K562 (cell line): ENCODE data around the gene SPAG9. TPM values are rescaled to one million over a fixed set of nuclear protein-coding genes. Genes with fewer than 3 reads are reported as not detected.

Source experiments
- ATAC-seq: fragments of 200-7000 bp; cut with Tn5 transposase; 3 replicates; pipeline ENCODE4 v1.9.1; 2020; ENCODE audit warnings: moderate library complexity
- BruUV-seq: library from RNA; stranded (reverse); fragments of 400-500 nt; replicated peaks from 2 replicates; lab custom pipeline; 2021; lab: Mats Ljungman, UMichigan
- CTCF ChIA-PET: fragments of 300-600 bp; formaldehyde crosslinking; extraction: SDS; loops from one replicate; lab custom pipeline; 2021; ENCODE audit warnings: low intra/inter-chr PET ratio; lab: Yijun Ruan, JAX
- POLR2A ChIA-PET: fragments of 300-600, 350-650 bp; sonication (Branson Sonifier 250); formaldehyde crosslinking; extraction: SDS; loops from one replicate; lab custom pipeline; 2021; ENCODE audit warnings: antibody characterized with exemption, inconsistent platforms; lab: Yijun Ruan, JAX
- DNase-seq, 4 experiments: peaks; one replicate each; pipeline versions ENCODE4 v3.0.0 to v3.0.0-alpha.2; 2011 to 2018; ENCODE audit warnings: low spot score in 3 of 4, mixed read lengths in 3 of 4; ENCODE audit errors: extremely low read depth in 1 of 4
- FAIRE-seq: peaks from 2 replicates; lab custom pipeline; 2011; peaks lifted over from hg19 to GRCh38; lab: Jason Lieb, UNC
- H2AFZ ChIP-seq: 2 replicates; pipeline ENCODE4 v1.6.0; 2011; ENCODE audit warnings: low read depth, low read length, control low read depth, inconsistent platforms
- H3K27ac ChIP-seq: fragments of 200-600 bp; 3 replicates; pipeline ENCODE4 v1.8.0; 2011; ENCODE audit warnings: low read depth, mild to moderate bottlenecking, control low read depth, inconsistent platforms, low read length, moderate library complexity, mixed read lengths; ENCODE audit errors: extremely low read depth
- H3K27me3 ChIP-seq, 2 experiments: fragments of 300-600 bp in 1 of 2; 2 replicates in 1 of 2; 3 replicates in 1 of 2; pipeline versions ENCODE4 v1.6.0 to v1.8.0; 2011; ENCODE audit warnings: inconsistent platforms in 2 of 2, low read length in 2 of 2, mild to moderate bottlenecking in 1 of 2, mixed read lengths in 1 of 2, moderate library complexity in 1 of 2; ENCODE audit not compliant: control insufficient read depth in 2 of 2, insufficient read depth in 2 of 2
- H3K36me3 ChIP-seq: fragments of 300-600 bp; 3 replicates; pipeline ENCODE4 v1.8.0; 2011; ENCODE audit warnings: mild to moderate bottlenecking, low read length, inconsistent platforms; ENCODE audit not compliant: control insufficient read depth, insufficient read depth
- H3K4me1 ChIP-seq, 2 experiments: fragments of 200-600 bp in 1 of 2; replicated peaks in 1 of 2; 2 replicates in 1 of 2; 3 replicates in 1 of 2; pipeline versions ENCODE4 v1.5.1 to v1.8.0; 2011; ENCODE audit warnings: inconsistent platforms in 2 of 2, low read length in 2 of 2, mild to moderate bottlenecking in 1 of 2, mixed read lengths in 1 of 2, moderate library complexity in 1 of 2; ENCODE audit not compliant: control insufficient read depth in 2 of 2, insufficient read depth in 2 of 2
- H3K4me2 ChIP-seq: 2 replicates; pipeline ENCODE4 v1.6.1; 2011; ENCODE audit warnings: low read length, control low read depth, inconsistent platforms, mixed read lengths; ENCODE audit not compliant: insufficient read depth
- H3K4me3 ChIP-seq: fragments of 200-600 bp; sonication (generic), shearing (Covaris generic); 2 replicates; pipeline ENCODE4 v1.5.1; 2016; ENCODE audit warnings: control low read depth, inconsistent platforms
- H3K79me2 ChIP-seq: fragments of 200-600 bp; 3 replicates; pipeline ENCODE4 v1.8.0; 2011; ENCODE audit warnings: low read length, inconsistent platforms; ENCODE audit not compliant: control insufficient read depth, insufficient read depth
- H3K9ac ChIP-seq, 2 experiments: 2 replicates each; pipeline versions ENCODE4 v1.6.0 to v1.6.1; 2011; ENCODE audit warnings: low read depth in 2 of 2, low read length in 2 of 2, control low read depth in 1 of 2, inconsistent platforms in 1 of 2, mild to moderate bottlenecking in 1 of 2, mixed read lengths in 1 of 2; ENCODE audit not compliant: insufficient read depth in 1 of 2
- H3K9me1 ChIP-seq: one replicate; pipeline ENCODE4 v1.6.0; 2011; ENCODE audit warnings: inconsistent platforms, mild to moderate bottlenecking, low read length, moderate library complexity; ENCODE audit not compliant: control insufficient read depth, insufficient read depth
- H3K9me3 ChIP-seq: replicated peaks from 2 replicates; pipeline ENCODE4 v1.5.1; 2011; ENCODE audit warnings: low read depth, low read length, inconsistent platforms; ENCODE audit not compliant: control insufficient read depth, insufficient read depth
- H4K20me1 ChIP-seq: replicated peaks from 2 replicates; pipeline ENCODE4 v1.6.1; 2011; ENCODE audit warnings: low read length, inconsistent platforms, mixed read lengths; ENCODE audit not compliant: control insufficient read depth, insufficient read depth
- GABPA ChIP-seq: fragments of 200-800 bp; sonication (Bioruptor generic); conservative IDR thresholded peaks from 2 replicates; pipeline ENCODE4 v1.6.1; 2016; ENCODE audit warnings: low read depth, missing genetic modification characterization, missing compliant biosample characterization
- KAT7 ChIP-seq: sonication (generic); formaldehyde crosslinking; IDR thresholded peaks from 2 replicates; pipeline ENCODE4 v1.8.0; 2022; ENCODE audit warnings: missing genetic modification reagents, mild to moderate bottlenecking, borderline replicate concordance
- MEIS2 ChIP-seq: fragments of 450-650 bp; IDR thresholded peaks from 2 replicates; pipeline ENCODE4 v1.6.1; 2014; ENCODE audit warnings: mild to moderate bottlenecking; ENCODE audit not compliant: partially characterized antibody
- MTA1 ChIP-seq: fragments of 450-650 bp; IDR thresholded peaks from 2 replicates; pipeline ENCODE4 v1.6.1; 2017; ENCODE audit warnings: borderline replicate concordance
- POLR2AphosphoS5 ChIP-seq: IDR thresholded peaks from 2 replicates; pipeline ENCODE4 v1.6.1; 2011; ENCODE audit warnings: mild to moderate bottlenecking, low read depth, low read length, moderate library complexity; ENCODE audit not compliant: control insufficient read depth, insufficient read depth
- TOE1 ChIP-seq, 2 experiments: fragments of 450-650 bp in 1 of 2; sonication (generic) in 1 of 2; formaldehyde crosslinking in 1 of 2; IDR thresholded peaks; 2 replicates each; pipeline versions ENCODE4 v1.7.1 to v1.8.0; 2016 to 2022; ENCODE audit warnings: borderline replicate concordance in 2 of 2, mild to moderate bottlenecking in 2 of 2, antibody characterized with exemption in 1 of 2, inconsistent platforms in 1 of 2, low read depth in 1 of 2, missing genetic modification reagents in 1 of 2, moderate library complexity in 1 of 2
- ZKSCAN8 ChIP-seq: fragments of 200-800 bp; sonication (Bioruptor generic); IDR thresholded peaks from 2 replicates; pipeline ENCODE4 v1.6.1; 2016; ENCODE audit warnings: missing genetic modification characterization, missing compliant biosample characterization
- ZNF511 ChIP-seq: sonication (generic); formaldehyde crosslinking; IDR thresholded peaks from 2 replicates; pipeline ENCODE4 v1.8.0; 2022; ENCODE audit warnings: mild to moderate bottlenecking, missing genetic modification reagents
- ZNF584 ChIP-seq: fragments of 200-800 bp; sonication (Bioruptor generic); IDR thresholded peaks from 2 replicates; pipeline ENCODE4 v1.6.1; 2016; ENCODE audit warnings: low read depth, mild to moderate bottlenecking, missing genetic modification characterization, missing compliant biosample characterization
- WGBS: fragments of 100-300 bp; shearing (Covaris generic); methylation state at CpG from one replicate; pipeline ENCODE4 v1.1.6; 2016; ENCODE audit warnings: low coverage, mixed read lengths; ENCODE audit not compliant: insufficient coverage; ENCODE audit errors: missing lambda C conversion rate; 5-methylcytosine and 5-hydroxymethylcytosine counted together
- in situ Hi-C: fragments of 300-500 bp; cut with MboI; formaldehyde crosslinking; loops from 4 replicates; pipeline ENCODE4 v1.15.0; 2018; ENCODE audit warnings: inconsistent platforms, mixed read lengths
- intact Hi-C: fragments of 100-400 bp; cut with micrococcal nuclease; formaldehyde crosslinking; loops from 2 replicates; pipeline ENCODE4 v1.14.2; 2022
- polyA plus RNA-seq, 8 experiments: library from polyadenylated mRNA; depleted of rRNA in 4 of 8; stranded (reverse) in 5 of 8; unstranded in 3 of 8; fragments of >200 nt; fragmentation: Nextera tagmentation in 2 of 8; fragmentation: Illumina TruSeq in 1 of 8; extraction: Ambion mirVana in 2 of 8; extraction: Trizol in 1 of 8; gene quantifications; 2 replicates each; pipeline versions ENCODE4 v1.2.1 to v1.2.3, GENCODE V29; 2011 to 2014; ENCODE audit warnings: inconsistent platforms in 1 of 8, missing spikeins in 1 of 8
- total RNA-seq, 7 experiments: library from RNA; depleted of rRNA in 6 of 7; stranded (reverse); fragments of >200 nt in 6 of 7; fragmentation: Illumina TruSeq in 2 of 7; extraction: Trizol in 2 of 7; gene quantifications; 2 replicates each; pipeline versions ENCODE4 v1.2.1 to v1.2.3, GENCODE V29; 2011 to 2021; ENCODE audit warnings: low replicate concordance in 1 of 7

Gene SPAG9
- total and polyA plus RNA-seq, 9 of the 15 experiments (the other 6 are each of a cell fraction or from before 2014, with no cell fraction given): 12.2 to 99.2 (median 58.2) TPM

- POLR2A ChIA-PET: interaction anchor here (0.6 to 1.1 kb wide), 5 partner anchors 17 to 176 kb away, joined by 3 read pairs; partner anchors contain the start of gene NME1
- WGBS: 21% methylated on average over 2 of the region's 2 CpGs
These were observed 143.7 kb downstream of the SPAG9 start for GRCh38 chr17:50976951-50977472.

More at GRCh38 chr17:50976951-50977472, 143.7 kb downstream of the SPAG9 start:
- H3K79me2 ChIP-seq: no peaks in the 10 kb centered on the region
- in situ Hi-C loops: no loop called here
- no peaks in the 10 kb centered on the region for H3K9me1 ChIP-seq
- H3K4me1 ChIP-seq: peaks cover 0 to 28% of the 10 kb centered on the region in 2 experiments; a peak in 3 of 5 replicates
- no peak overlapping the region for H3K4me3 ChIP-seq
- H3K27ac ChIP-seq: peak overlapping the region; percentile 2; the same call in 2 of the 3 replicates
- ATAC-seq: no peak
- BruUV-seq: no TSS peak
- peaks cover 81% of the 10 kb centered on the region for H3K36me3 ChIP-seq
- H3K9ac ChIP-seq: no peak overlapping the region
- TF ChIP-seq MTA1 (no peak), MEIS2 (peak; percentile 3), TOE1 (IDR thresholded peaks at IDR 0.05; ENCODE audit: borderline replicate concordance) (no peak), TOE1 (CRISPR knock-in tag; IDR thresholded peaks at IDR 0.05; ENCODE audit: borderline replicate concordance, low read depth) (no peak), ZKSCAN8 (CRISPR knock-in tag) (no peak), KAT7 (no peak), GABPA (peak; percentile 48; the same call in 1 of the 2 replicates), ZNF584 (CRISPR knock-in tag) (0 out of 2 replicates have a peak, but pooled peaks have one; percentile 48), ZNF511 (CRISPR knock-in tag) (no peak), POLR2AphosphoS5 (no peak)
- TF ChIP-seq, all 486 proteins: peak for 3
- Histone ChIP-seq H4K20me1 (no peaks in the 10 kb centered on the region), H3K27me3 (no peaks in the 10 kb centered on the region), H3K9me3 (no peaks in the 10 kb centered on the region), H2AFZ (no peak overlapping the region), H3K4me2 (no peak overlapping the region)
- DNase-seq (no peak), FAIRE-seq (no peak)
- intact Hi-C loops: no loop called here
- CTCF ChIA-PET: no interaction called here
